Left hindlimb (tissue), 1 donor: Measurements from ENCODE around the gene CRMP1.

ENCODE experiments used
- DNase-seq: peaks from one replicate; pipeline ENCODE4 v3.0.0-alpha.2; 2018

CRMP1 gene

DNA sequence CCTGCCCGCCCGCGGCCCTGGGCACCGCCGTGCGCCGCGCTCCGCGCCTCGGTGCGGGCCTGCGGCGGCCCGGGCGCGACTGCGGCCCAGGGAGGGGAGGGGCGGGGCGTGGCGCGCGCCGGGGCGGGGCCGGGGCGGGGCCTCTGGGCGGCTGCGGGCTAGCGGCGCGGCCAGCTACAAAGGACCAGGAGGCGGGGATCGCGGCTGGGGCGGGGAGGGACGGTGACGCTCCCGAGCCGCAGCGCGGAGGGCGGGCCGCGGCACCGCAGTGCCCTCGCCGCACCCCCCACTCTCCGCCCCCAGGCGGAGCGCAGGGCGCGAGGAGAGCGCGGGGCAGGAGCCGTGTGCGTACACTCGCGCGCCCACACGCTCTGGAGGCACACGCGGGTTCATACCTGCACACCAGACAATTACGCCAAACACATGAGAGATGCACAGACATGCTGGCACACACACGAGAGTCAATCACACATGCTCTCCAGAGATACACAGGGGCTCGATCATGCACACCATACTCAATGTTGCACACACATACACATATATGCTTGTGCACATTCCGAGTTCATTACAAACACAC lies at the start of gene CRMP1:
CRMP1 (minus strand) TSS at position 83 of the 577 bp plus-strand sequence. CDS start 117 bp downstream, outside the sequence.
- no peak for DNase-seq

DNA sequence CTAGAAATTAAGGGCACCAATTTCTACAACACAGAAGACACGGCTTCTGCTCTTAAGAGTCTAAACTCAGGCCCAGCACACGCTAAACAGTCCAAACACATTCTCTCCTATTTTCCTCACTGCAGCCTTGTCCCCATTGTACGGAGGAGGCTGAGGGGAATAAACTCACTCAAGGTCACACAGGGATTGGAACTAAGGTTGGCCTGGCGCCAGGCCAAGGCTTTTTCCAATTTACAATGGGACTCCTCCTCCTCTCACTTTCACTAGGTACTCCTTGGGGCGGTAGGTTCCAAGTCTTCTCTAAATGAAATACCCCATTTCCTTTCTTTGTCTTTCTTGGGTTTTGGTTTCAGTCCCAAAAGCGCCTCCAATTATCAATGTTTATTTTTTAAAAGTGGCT lies 48.7 kb upstream of the CRMP1 start:
- DNase-seq, result no peak

DNA sequence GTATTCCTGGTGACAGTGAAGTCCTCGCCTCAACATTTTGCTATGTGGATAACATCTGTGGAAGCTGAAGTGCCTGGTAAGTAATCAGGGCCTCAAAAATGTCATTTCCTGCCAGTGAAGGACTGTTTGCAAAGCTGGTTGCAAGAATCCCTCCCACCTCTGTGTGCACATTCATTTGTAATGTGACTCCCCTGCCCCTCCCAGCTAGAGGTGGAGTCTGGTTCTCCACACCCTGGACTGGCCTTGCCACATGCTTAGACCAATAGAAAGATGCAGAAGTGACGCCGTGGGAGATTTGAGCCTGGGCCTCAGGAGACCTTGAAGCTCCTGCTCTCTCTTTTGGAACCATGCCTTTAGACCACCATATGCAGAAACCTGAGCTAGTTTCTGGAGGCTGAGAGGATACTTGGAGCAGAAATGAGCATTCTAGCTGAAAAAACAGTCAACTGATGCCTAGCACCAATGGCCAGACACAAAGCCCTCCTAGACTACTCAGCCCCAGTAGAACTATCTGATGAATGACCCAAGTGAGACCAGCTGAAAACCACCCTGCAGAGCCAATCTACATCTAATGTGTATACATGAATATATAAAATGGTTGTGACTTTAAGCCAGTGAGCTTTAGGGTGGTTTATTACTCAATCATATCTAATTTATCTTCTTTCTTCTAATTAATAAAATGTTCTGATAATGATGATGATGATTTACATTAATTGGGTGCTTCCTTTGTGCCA lies 47.8 kb upstream of the CRMP1 start:
- no peak for DNase-seq

DNA sequence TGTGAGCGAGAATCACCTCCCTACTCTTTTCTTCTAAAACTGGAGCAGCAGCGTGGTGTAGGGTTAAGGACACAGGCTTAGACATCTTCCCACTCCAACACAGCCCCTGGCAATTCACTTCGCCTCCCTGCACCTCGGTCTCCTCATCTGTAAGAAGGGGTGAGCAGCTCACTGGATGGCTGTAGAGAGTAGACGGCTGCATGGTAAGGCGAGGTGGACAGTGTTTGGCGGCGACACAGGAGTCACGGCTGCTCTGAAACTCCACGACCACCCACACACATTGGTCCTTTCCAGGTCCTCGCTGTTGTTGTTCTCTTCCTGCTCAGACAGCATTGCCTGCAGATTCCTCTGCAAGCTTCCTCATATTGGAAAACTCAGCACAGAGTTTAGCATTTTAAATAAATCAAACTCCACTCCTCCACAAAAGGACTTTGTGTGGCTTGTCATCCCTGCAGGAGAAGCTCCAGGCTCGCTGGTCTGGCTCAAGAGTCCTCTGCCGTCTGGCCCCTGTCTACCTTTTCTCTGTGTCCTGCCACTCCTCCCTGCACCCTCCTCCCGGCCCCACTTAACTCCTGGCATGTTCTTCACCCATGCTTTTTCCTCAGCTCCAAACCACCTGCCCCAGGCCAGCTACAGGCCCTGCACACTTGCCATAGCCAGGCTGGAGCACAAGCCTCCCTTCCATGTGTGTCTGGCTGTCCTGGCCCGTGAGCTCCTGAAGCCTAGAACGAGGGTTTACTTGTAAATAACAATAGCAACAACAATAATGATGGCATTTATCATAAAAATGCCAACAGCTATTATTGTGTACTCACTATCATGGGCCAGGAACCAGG lies 41.3 kb upstream of the CRMP1 start:
- no peak for DNase-seq

DNA sequence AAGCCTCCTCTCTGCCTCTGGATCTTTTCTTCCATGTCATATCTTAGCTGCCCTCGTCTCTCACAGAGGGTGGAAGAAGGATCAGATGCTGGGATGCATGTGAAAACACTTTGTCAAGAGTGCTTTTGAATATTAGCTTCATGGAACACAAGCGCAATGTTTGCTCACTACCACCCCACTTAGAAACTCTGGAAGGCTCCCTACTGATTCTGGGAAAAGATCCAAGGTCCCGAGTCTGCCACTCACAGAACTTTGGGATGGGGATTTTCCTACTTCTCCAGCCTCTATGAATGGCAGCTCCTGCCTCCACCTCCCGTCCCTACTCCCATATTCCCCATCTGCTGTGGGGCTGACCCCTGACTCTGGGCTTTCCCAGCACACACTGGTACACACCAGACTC lies 40.2 kb upstream of the CRMP1 start:
- no peak for DNase-seq

DNA sequence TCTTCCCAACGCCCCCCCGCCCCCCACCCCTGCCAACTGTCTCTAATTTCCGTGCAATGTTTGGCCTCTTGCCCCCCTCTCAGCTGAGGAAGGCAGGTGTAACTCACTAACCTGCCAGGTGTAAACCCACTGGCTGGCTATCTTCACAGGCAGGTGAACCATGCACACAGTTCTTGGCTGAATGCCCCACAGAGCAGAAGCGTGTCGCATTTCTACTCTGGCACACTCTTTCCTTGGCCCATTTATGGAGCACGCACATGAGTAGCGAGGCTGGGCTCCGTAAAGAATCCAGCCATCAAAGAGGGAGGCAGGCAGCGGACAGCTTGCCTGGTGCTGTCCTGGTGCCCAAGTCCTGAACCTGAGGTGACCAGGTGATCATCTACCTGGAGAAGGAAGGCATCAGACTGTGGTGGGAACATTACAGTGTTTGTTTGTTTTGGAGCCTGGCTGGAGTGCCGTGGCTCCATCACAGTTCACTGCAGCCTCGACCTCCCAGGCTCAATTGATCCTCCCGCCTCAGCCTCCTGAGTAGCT lies 39.2 kb upstream of the CRMP1 start:
- no peak for DNase-seq

DNA sequence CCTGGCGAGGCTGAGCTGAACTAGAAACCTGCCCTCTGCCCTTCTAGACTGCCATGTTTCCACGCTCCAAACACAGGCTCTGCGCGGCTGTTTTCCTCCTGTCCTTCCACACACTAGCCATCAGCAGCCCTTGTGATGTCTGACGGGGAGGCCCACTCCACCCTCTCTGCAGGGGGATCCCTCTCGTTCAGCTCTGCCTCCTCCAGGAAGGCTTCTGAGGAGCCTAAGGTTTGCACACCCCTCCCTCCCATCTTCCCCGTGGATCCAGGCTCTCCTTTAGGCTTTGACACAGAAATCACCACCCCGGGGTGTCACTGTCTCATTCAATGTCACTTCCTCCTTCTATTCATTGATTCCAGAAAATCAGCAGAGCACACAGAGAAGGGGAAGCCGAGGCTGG lies 38.6 kb upstream of the CRMP1 start:
- DNase-seq, result no peak

DNA sequence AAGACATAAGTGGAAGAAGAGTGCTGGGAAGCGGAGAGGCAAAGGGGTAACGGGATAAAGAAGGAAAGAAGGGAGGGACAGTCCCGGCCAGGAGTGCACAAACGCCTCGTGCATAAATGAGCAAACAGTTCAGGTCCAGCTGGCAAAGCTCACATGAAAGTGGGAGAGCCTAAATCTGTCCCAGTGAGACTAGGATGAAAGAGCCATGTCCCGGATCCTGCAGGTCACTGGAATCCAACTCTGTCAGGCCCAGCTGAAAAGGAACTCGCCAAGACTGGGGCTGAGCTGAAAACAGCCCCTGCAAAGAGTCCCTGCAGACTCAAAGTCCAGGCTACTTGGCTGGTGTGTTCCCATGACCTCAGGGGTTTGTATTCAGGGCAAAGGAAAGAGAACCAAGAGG lies 38.0 kb upstream of the CRMP1 start:
- DNase-seq, result no peak

DNA sequence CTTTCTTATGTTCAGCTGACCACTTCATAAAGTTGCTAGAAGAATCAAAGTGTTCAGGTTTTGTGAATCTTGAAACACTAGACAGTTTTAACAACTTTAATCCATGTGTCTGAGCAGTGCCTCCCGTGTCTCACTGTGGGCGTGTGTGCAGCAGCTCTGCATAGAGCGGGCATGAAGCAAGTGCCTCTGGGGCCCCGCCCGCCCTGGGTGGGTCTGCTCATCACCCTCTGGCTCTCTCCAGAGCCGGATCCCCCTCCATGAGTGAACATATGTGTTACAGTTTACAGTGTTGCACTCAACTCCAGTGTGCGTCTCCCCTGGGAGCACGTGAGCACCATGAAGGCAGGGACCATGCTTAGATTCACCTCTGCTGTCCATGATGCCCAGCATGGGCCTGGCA lies 37.6 kb upstream of the CRMP1 start:
- no peak for DNase-seq

DNA sequence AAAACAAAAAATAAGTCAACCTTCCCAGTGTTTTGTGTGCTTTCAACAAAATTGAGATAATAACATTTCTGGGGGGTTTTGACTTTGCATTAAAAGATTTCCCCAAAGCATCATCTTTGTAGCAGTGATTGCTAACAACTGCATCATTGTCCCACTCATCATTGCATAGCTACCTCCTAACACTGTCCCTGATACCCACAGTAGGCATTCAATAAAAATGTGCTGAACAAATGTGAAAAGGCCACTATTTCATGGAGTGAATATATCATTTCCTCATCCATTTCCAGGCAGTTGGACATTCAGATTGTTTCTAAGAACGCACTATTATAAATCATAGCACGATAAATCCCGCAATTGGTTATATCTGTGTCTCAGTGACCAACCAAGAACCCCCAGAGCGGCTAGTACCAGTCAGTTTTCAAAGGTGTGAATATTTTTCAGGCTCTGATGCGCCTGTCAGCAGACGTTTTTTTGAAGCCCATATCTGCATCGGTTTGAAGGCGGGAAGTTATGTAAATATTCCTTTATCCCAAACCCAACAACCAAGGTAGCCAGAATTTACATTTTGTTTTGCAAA lies 36.0 kb upstream of the CRMP1 start:
- no peak for DNase-seq

DNA sequence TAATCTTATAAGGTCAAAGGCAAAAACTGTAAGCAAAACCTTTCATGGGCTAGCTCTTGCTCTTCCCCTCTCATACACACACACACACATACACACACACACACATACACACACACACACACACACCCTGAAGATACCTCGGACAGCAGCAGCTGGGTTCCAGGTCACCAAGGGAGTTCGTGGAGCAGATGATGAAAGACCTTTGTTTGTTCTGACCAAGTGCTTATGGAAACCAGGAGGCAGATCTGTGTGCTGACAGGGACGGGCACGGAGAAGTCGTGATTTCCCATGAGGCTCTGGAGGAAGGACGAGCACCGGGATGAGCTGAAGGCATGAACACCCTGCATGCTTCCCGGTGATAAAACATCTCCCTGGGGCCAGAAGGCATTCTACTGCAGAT lies 35.4 kb upstream of the CRMP1 start:
- DNase-seq, result no peak

DNA sequence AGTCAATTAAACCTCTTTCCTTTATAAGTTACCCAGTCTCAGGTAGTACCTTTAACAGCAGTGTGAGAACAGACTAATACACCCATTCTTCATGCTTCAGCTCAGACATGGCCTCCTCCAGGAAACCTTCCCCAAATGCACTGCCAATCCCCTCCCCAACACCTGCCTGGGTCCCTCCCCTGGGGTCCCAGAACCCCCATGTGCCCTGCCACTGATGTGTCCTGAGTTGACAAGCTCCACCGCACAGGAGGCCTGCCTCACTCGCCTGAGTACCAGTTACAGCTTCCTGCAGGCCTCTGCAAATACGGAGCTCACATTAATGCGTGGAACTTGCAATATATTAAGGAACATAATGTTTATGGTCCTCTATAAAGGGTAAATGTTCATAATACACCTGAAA lies 34.9 kb upstream of the CRMP1 start:
- DNase-seq, result no peak

DNA sequence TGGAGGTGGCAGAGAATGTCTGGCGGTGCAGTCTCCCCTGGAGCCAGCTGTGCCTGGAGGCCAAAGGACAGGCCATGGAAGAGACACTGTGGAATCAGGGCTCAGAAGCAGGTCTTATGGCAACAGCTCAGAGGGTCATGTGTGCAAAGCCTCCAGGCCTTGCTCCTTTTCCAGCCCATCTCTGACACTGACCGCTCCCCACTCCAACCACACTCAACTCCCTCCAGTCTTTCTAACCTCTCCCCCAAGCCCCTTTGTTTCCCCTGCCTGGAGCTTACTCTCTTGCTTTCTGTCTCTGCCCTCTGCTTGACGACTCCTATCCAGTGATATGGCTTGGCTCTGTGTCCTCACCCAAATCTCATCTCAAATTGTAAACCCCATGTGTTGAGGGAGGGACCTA lies 34.2 kb upstream of the CRMP1 start:
- no peak for DNase-seq

DNA sequence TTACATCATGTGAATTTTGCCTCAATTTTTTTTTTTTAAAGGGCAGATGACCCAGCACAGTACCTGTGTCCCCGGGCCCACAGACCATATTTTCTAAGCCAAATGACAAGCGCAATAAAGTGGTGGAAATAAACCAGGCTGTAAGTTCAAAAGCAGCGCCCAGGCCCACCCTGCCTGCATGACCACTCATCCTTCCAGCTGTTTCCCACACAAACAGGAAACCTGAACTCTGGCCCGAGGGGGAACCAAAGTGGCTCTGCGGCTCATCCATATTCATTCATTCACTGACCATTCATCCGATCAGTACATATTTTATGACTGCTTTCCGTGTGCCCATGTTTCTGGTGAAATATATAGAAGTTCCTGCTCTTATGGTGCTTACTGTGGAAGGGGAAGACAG lies 33.7 kb upstream of the CRMP1 start:
- no peak for DNase-seq

DNA sequence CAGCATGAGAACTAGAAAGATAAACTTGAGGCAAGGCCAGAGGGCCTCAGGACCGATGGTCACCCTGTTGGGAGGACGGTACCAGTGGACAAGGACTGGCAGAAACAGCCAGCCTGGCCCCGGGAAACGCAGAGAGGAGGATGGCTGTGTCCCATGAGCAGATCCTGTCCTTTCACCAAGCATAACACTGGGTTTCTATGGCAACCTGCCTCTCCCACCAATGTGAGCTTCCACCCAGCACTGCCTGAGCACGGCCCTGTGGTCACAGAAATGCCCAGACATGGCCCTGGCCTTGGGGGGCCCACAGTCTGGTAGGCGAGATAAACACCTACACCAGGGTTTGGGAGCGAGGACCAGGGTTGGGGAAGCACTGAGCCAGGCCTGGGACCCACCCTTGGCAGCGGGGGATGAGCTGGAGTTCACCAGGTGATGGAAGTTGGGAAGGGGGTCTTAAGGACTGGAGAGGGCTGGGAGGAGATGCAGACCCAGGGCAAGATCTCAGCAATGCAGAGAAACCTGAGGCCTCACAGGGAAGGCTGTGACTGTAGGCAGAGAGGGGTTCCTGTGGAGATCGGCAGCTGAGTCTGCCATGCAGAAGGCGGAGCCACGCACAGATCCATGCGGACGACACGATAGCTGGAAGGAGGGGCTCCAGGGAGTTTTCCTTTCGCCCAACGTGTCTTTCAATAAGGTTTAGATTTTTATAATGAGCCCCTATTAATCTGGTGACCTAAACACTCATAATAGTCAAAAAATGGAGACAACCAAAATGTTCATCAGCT lies 32.7 kb upstream of the CRMP1 start:
- no peak for DNase-seq

DNA sequence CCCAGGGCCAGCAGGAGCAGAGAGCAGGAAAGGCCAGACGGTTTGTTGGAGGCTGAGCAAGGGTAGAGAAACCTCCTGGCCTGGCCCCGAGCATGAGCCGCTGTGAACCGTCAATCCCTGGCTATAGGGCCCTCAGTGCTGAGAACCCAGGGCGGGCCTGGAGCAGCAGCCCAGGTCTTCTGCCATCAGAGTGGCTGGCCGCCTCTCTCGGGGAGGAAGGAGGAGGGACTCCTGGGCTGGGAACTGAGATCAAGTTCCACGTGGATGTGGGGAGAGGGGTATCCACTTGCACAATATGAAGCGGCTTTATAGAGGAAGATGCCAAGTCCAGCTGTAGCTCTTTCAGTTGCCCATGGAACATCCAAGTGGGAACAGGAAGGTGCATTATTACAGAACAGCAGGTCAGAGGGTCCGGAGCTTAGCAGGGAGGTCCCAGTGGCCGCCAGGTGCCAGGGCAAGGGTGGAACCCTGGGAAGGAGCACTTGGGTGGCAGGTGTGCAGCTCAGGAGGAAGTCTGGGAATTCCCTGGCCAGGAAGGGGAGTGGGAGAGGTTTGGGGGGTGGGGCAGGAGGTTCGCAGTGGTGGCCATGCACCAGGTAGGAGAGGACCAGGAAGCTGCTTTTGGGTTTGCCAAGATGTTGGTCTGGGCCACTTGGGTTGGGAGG lies 31.7 kb upstream of the CRMP1 start:
- no peak for DNase-seq

DNA sequence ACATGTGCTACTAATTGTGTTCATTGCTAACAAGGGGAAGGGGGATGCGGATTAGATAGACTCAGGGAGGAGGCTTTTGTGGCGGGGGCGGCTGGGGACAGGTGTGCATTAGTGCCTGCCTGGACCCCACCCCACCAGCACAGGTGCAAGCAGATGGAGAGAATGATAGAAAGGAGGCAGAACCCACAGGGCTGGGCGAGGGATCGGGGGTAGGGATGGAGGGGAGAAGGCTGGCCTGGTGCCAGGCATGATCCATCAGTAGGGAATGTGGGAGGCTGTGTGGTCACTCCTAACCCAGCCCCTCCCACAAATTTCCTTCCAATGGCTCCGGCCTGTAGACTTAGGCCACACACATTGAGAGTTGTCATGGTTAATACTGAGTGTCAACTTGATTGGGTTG lies 30.5 kb upstream of the CRMP1 start:
- DNase-seq, result no peak

DNA sequence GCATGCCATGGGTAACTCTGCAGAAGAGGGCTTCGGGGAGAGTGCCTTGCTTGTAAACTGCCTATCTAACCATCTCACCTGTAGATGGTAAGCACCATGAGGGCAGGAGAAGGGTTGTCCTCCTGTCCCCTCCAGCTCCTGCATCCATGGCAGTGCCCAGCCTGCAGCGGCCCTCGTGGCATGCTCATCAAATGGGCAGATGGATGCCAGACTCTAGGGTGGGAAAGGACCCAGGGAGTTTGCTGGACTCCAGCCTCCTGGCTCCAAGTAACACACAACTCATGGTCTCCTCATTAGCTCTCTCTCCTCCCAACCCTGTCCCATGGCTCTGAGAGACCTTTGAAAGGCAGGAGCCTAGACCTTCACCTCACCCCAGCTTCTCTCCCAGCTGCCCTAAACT lies 29.7 kb upstream of the CRMP1 start:
- no peak for DNase-seq

DNA sequence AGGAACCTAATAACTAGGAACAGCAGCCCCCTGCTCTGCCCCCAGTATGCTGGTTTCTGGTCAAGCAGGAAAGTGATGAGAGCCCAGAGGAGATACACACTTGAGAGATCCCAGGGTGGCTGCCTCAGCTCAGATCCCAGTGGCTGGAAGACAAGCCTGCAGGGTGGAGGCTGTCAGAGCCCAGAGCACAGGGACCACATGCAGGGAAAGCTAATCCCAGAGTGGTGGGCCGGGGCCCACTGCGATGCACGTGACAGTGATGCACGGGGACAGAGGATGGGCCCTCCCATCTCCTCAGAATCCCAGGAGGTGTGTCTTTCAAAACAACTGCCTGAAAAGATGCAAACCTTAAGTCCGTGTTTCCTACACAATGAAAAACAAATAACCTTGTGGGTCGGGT lies 29.1 kb upstream of the CRMP1 start:
- DNase-seq, result no peak

DNA sequence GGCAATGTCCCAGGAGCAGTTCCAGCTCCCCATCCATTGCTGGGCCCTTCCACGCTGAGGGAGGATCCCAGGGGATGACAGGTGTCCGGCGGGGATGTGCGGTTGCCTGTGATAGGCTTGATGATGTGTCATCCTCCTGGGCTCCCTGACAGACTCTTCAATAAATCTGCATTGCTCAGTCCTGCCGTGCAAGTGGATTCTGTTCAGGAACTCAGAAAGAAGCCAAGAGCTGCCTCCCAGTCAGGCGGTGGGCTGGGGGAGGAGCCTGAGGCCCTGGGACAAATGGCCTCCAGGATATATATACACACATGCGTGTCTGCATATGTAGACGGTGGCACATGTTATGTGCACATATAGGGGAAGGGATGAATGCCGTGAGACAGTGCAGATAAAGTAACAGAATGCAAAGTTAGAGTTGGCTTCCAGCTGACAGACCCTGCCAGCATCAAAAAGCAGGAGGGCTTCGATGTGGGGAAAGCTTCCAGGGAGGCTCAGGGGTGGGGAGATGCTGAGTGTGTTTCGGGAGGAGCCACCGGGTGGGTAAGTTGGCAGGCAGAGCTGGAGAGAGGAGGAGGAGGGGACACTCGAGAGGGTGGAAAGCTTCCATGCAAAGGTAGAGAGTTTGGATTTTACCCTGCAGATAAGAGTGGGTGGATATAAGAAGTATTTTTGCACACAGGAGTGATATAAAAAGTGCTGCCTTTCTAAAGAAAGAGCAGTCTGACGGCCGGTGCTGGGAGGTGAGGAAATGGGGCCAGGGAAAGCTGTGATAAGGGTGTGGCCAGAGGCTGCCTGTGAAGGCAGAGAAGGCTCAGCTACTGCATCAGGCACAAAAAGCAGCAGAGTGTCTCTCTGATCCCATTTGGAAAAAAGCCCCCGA lies 28.5 kb upstream of the CRMP1 start:
- no peak for DNase-seq

DNA sequence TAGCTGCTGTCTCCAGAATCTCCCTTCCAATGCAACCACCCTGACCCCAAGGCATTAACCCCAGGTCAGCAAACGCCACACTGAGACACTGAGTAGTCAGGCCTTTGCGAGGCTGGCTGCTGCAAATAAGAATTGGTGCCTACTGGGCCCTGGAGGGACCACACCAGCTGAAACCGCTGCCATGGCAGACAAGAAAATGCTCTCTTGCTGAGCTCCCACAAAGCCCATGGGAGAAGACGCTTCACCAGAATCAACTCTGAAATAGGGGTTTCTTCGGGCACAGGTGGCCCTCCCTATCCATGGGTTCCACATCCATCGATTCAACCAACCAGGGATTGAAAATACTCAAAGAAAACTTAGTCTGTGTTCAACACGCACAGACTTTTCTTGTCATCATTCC lies 26.7 kb upstream of the CRMP1 start:
- DNase-seq, result no peak
